Transverse colon (tissue), 3 donors: ENCODE results near the gene C2CD4C.

ENCODE experiments used
- POLR2A ChIP-seq: fragments of 450-650 bp; IDR thresholded peaks from one replicate; pipeline ENCODE4 v1.6.1; 2016; ENCODE audit warnings: antibody characterized with exemption, mild to moderate bottlenecking, moderate library complexity
- TF ChIP-seq, protein P1 (sequence below), 5 experiments: fragments of 200-600 bp in 3 of 5; fragments of 450-650 bp in 2 of 5; sonication (generic) in 3 of 5; IDR thresholded peaks; 1 replicate in 2 of 5; 2 replicates in 3 of 5; pipeline ENCODE4 v1.5.1; 2016 to 2017; ENCODE audit warnings: antibody characterized with exemption in 5 of 5, inconsistent platforms in 3 of 5, mild to moderate bottlenecking in 2 of 5, moderate library complexity in 1 of 5

DNA sequence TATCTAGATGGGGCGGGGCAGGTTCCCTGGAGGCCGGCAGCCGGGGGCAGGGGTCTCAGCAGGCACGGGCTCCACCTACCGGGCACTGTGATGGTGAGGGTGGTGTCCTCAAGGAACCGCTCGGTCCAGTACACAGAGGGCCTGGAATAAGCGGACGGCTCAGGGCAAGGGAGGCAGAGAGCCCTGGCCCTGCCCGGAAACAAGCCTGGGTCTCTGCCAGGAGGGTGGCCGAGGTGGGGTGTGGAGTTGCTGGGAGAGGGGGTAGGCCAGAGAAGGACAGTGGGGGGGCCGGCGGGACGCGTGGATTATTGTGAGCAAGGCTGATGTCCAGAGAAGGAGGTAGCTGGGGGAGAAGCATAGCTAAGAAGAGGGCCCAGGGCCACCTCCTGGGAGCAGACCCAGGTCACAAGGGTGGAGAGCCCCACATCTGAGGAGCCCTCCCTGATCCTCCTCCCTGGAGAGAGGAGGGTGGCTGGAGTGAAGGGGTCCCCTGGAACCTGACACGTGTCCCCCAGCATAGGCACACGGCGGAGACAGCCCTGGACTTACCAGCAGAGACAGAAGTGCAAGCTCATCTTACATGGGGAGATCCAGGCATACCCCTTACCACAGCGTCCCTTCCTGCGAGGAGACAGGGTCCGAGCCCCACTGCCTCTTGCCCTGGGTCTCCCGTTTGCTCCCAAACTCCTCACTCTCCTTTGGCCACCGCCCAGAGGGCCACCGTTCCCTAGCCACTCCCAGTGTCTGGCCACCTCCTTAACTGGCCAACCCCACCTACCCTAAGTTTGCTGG, 35.4 kb downstream of the C2CD4C start:
- TF ChIP-seq, protein P1, sequence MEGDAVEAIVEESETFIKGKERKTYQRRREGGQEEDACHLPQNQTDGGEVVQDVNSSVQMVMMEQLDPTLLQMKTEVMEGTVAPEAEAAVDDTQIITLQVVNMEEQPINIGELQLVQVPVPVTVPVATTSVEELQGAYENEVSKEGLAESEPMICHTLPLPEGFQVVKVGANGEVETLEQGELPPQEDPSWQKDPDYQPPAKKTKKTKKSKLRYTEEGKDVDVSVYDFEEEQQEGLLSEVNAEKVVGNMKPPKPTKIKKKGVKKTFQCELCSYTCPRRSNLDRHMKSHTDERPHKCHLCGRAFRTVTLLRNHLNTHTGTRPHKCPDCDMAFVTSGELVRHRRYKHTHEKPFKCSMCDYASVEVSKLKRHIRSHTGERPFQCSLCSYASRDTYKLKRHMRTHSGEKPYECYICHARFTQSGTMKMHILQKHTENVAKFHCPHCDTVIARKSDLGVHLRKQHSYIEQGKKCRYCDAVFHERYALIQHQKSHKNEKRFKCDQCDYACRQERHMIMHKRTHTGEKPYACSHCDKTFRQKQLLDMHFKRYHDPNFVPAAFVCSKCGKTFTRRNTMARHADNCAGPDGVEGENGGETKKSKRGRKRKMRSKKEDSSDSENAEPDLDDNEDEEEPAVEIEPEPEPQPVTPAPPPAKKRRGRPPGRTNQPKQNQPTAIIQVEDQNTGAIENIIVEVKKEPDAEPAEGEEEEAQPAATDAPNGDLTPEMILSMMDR (IDR thresholded peaks at IDR 0.05) = no peak
- no peak for TF ChIP-seq POLR2A
